Ramos (cell line): Measurements from ENCODE around the gene HLA-DRA.
"Not testable (repeated sequence)": the region's sequence is repeated elsewhere in the genome, so short reads cannot be mapped to it uniquely, and the experiment has no call there.

ENCODE experiments used
- in situ Hi-C: fragments of 300-500 bp; cut with MboI; formaldehyde crosslinking; loops from one replicate; pipeline ENCODE4 v1.14.3; 2022; ENCODE audit warnings: low sequenced_read_pairs; ENCODE audit not compliant: unreplicated experiment

The HLA-DRA gene

DNA sequence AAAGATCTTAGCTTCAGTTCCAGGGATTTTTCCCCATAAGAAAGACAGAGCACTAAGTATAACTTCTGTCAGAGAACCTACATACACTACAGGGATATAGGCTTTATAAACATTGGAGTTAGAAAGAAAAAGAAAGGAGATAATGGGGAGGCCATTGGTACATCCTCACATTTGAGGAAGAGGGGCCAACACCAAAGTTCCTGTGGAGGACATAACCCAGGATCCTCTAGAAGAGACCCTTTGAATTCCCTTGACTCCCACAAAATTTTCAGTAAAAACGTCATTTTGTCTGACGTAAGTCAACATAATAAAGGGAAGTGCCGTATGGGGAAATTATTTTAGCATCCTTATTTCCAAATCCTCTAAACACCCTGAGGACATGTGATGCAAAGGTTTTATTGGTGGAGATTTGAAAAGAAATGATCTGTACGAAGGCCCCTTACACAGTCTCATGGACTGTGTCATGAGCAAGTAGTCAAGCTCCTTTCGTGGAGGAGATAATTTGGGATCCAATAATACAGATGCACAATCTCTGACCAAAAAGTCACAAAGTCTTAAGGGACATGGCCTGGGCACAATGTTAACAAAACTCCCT, 33.2 kb downstream of the HLA-DRA start:
- in situ Hi-C loops: no loop called here

DNA sequence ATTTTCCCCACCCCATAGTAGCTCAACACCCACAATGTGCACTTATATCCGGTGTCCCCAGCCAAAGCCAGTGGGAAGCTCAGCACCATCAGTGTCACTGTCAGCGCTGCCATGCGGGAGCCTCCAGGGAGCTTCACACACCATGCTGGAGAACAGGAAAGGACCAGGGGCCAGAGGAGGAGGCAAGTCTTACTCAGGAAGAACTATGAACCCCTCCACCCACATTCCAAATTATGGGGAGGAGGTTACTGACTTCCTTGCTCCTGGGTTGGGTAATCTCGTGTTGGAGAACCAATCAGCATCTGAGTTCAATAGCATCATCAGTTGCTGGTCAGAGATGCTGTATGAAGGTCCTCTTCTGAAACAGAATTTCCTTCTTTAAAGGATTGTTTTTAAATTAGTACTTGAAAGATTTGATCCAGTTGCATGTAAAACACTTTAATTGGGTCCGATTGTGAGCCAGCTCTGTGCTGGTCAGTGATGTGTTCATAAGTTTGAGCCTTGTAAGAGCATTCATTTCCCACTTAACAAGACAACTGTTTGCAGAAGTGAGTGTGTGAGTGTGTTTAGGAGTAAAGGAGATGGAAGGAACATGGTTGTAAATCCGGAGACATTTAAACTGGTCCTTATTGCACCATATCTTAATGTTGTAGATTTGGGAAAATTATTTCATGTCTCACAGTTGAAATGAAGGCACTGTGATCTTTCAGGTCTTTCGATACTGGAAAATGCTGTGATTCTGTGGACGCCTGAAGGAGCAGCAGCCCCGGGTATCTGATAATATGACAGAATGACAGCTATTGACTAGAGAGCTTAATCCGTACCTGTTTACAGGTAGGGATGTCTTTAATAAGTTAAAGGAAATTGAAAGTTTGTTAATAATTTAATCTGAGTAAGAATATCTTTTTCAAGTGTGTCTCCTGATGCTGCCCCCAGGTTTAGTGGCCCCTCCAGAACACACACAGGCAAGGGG, 34.0 kb downstream of the HLA-DRA start:
- in situ Hi-C loops: not testable (repeated sequence)

GRCh38 chr6:32475392-32476206, 35.9 kb downstream of the HLA-DRA start:
- in situ Hi-C loops: no loop called here

DNA sequence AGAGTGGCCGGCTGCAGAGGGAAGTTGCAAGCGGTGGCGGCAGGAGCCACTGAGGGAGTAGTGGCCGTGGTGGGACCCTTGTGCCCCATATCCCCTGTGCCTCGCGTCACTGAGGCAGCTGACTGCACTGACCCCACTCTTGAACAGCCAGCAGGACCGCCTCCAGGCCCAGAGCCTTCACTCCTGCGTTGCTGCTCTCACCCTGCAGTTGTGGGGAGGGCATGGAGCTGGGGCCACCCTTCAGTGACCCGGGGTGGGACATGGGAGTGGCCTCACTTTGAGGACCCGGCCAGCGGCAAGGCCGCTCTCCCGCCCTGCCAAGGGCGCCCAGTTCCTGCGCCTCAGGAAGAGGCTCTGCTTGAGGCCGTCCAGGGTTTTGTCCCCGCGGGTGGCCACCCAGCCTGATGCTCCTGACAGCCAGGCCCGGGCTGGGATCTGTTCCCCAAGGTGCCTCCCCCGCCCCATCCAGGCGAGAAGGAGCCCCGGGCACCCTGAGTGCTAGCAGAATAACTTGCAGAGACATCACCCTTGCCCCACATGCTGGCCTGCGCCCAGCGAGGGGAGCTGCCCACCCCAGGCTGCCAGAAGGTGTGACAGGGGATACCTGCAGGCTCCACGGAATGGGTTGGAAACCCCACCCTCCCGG, 44.4 kb downstream of the HLA-DRA start:
- in situ Hi-C loops: no loop called here

- in situ Hi-C loops: no loop called here
Measured at GRCh38 chr6:32484614-32484998, 44.9 kb downstream of the HLA-DRA start.

- in situ Hi-C loops: no loop called here
Measured at GRCh38 chr6:32488083-32488482, 48.4 kb downstream of the HLA-DRA start.

GRCh38 chr6:32491700-32492099, 52.0 kb downstream of the HLA-DRA start:
- in situ Hi-C loops: no loop called here

GRCh38 chr6:32492351-32492750, 52.7 kb downstream of the HLA-DRA start:
- in situ Hi-C loops: no loop called here
